C4-2B (cell line): ENCODE results near the gene ZNG1B.
"Not testable (repeated sequence)": the region's sequence is repeated elsewhere in the genome, so short reads cannot be mapped to it uniquely, and the experiment has no call there.

Experiments used
- H3K27ac ChIP-seq: fragments of 450-650 bp; 2 replicates; pipeline ENCODE4 v1.5.1; 2017
- TF ChIP-seq, protein P1 (sequence below): fragments of 450-650 bp; conservative IDR thresholded peaks from 2 replicates; pipeline ENCODE4 v1.5.1; 2017; ENCODE audit warnings: mild to moderate bottlenecking

Gene ZNG1B

DNA sequence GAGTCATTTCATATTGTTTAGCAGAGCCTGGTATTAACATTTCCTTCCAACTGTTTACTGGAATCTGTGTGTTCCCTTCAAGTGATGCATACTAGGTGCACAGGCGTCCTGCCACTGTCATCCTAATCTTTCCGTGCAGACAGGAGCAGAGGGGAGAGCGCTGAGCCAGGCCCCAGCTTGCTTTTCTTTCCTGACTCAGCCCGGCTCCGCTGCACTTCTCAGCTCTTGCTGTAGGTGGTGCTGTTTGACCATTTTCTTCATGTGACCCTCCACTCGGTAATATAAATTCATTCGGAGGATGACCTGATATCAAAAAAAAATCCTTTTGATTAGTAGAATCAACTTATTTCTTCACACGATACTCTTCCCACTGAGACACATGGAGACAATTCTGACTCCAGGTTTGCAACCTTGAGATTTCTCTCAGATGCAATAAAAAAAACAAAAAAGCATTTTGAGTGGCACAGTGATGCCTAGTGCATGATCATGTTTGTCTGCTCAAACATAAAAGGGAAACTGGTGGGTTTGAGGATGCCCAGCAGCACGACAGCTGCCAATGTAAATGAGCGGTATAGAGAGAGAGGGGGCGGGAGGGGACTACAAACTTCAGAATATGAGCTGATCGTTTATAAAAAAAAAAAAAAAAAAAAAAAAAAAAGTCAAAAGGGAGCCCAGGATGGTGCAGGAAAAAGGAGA lies 90.0 kb downstream of the ZNG1B start:
- H3K27ac ChIP-seq = not testable (repeated sequence)
- TF ChIP-seq, protein P1, sequence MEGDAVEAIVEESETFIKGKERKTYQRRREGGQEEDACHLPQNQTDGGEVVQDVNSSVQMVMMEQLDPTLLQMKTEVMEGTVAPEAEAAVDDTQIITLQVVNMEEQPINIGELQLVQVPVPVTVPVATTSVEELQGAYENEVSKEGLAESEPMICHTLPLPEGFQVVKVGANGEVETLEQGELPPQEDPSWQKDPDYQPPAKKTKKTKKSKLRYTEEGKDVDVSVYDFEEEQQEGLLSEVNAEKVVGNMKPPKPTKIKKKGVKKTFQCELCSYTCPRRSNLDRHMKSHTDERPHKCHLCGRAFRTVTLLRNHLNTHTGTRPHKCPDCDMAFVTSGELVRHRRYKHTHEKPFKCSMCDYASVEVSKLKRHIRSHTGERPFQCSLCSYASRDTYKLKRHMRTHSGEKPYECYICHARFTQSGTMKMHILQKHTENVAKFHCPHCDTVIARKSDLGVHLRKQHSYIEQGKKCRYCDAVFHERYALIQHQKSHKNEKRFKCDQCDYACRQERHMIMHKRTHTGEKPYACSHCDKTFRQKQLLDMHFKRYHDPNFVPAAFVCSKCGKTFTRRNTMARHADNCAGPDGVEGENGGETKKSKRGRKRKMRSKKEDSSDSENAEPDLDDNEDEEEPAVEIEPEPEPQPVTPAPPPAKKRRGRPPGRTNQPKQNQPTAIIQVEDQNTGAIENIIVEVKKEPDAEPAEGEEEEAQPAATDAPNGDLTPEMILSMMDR = peak; percentile 38

DNA sequence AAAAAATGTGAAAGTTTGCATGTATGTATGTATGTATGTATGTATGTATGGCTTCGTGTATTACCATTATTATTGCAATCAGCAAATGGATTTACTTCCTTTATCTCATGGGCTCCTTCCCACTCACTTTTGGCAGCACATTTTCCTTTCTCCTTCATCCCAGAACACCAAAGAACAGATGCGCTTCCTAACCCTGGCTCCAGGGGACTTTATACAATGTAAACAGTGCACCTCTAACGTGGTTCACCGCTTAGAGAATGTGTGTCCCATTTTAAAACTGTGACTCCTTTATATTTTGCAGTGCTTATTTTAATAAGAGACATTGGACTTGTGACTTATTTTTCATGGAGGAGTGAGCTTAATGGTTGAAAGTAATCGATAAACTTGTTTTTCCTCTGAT lies 90.6 kb downstream of the ZNG1B start:
- H3K27ac ChIP-seq = not testable (repeated sequence)

DNA sequence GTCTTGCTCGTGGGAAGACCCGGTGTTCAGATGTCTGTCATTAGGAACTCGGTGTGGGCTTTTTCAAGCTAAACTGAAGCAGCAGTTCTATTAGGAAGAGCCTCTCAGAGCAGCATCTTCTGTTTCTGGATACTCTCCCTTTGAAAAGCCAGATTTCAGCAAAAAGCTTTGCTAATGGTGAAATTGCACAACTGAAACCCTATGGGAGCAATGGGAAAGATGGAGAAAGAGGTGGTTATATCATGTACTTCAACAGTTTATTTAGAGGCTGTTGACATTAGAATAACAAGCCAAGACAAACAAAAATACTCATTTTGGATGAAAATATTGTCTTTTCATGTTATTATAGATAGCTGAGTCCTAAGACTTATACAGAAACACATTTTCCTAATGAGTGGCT lies 91.4 kb downstream of the ZNG1B start:
- not testable (repeated sequence) for H3K27ac ChIP-seq

DNA sequence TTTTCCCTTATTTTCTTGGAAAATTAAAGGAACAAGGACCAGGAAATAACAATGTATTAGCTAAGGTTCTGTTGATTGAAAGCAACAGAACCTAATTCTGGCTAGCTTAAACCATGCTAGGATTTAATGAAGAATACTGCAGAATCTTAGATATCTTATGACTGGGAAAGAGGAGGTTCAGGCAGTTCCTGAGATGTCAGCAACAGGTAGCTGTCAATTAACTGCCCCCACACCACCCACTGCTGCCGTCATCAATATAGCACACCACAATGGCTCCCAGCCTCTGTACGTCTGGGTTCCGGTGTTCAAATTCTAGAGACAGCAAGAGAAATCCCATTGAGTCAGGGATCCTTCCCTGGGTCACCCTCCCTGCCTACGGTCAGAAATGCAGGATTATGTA lies 95.5 kb downstream of the ZNG1B start:
- not testable (repeated sequence) for H3K27ac ChIP-seq

DNA sequence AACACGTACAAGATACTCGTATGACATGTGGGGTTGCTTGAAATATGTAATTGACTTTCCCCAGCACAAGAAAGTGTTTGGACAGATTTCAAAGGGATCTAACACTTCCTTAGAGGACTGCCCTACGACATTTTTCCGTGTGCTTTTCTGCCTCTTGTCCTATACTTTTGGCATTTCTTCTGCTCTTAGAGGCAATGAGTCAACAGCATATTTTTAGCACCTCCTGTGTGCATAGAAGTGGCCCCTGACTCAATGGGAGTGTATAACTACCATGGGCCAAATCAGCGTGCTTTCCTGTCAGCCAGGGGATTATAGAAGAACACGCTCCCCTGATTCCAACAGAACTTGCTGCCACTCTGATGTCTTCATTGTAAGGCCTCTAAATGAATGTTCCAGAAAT lies 99.1 kb downstream of the ZNG1B start:
- H3K27ac ChIP-seq = not testable (repeated sequence)

DNA sequence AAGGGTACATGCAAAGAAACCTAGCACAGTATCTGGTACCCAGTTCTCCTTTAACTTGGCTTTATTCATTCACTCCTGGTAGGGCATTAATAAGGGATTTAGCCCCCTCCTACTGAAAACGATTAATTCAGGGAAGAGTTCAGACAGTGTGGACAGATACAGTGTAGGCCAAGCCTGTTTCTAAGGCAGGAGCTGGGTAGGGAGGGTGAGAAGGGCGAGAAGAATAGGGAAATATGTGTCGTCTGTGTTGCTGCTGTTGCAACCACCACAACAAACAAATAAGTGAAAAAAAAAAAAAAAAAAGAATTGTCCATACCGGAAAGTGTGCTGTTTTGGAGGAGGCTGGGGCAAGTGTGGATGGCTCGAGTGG lies 103.3 kb downstream of the ZNG1B start:
- not testable (repeated sequence) for H3K27ac ChIP-seq

DNA sequence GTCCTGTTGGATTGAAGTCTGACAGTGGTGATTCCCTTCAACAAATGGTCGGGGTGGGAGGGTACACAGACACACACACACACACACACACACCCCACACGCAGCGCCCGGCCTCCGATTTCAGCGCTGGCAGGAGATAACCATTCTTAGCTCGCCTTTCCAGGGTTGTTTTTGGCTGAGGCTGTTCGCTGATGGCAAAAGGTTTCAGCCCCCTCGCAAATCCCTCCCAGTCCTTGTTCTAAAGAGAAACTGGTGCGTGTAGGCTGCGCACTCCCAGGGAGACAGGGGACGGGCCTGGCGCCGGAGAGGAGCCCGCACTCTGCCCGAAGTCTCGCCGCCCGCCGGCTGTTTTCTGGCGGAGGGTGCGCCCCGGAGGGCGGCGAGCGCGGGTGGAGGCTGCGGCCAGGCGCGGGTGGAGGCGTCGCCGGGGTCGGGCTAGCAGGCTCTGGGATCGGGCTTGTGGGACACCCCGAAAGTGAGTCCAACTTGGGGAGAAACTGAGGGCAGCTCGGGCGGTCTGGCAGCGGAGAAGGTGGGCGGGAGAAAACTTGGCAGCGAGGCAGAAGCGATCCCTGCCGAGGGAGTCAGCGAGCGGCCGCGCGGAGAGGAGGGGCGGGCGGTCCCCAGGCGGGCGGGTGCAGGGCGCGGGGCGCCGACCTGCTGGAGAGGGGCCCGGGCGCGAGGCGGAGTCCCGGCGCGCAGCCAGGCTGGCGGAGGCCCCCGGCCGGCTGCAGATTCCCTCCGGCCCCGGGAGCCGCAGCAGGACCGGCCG lies 103.9 kb downstream of the ZNG1B start:
- not testable (repeated sequence) for H3K27ac ChIP-seq

DNA sequence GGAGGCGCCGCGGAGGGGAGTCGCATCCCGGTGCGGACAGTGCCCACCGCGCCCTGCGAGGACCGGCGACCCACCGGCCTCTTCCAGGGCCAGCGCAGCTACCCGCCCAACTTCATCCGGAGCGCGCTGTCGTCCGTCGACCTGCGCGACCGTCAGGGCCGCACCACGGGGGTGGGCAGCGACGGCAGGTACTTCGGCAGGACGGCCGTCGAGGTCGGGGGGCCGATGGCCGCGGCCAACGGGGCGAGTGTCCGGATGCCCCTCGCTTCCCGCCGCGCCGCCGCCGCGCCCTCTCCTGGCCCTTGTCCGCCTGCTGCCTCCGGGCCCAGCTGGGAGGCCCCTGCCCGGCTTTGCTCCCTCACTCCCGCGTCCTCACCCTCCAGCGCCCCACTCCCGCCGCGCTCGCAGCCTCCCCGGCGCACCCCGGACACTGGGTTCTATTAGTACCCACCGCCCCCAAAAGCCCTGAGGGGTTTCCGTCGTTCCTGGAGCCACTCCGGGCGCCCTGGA lies 104.5 kb downstream of the ZNG1B start:
- not testable (repeated sequence) for H3K27ac ChIP-seq

DNA sequence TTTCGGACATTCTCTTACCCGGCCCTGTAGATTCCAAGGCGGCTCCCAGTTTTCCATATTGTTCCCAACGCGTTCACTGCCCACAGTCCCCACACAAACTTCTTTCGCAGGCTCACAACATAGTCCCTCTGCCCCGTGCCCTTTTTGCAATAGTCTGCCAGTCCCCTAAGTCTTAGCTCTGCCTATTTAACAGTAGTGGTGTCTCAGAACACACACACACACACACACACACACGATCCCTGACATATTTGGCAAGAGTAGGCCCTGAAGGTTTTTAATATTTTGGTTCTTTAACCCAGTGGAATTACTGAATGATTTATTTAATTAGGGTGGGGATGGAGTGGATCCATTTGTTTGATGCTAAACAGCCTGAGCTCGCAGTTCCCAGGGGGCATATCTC lies 105.0 kb downstream of the ZNG1B start:
- not testable (repeated sequence) for H3K27ac ChIP-seq
